GM18951 (cell line): Measurements from ENCODE around the gene SYNGR1.

Experiments used
- POLR2A ChIP-seq: IDR thresholded peaks from 4 replicates; pipeline ENCODE4 v1.6.1; 2011; ENCODE audit warnings: mild to moderate bottlenecking; ENCODE audit not compliant: insufficient read length, insufficient read depth; ENCODE audit errors: extremely low read depth
- in situ Hi-C: fragments of 300-500 bp; cut with MboI; formaldehyde crosslinking; loops from one replicate; pipeline ENCODE4 v1.12.0; 2022; ENCODE audit warnings: low sequenced_read_pairs, mixed read lengths, inconsistent platforms; ENCODE audit not compliant: unreplicated experiment

The SYNGR1 gene

DNA sequence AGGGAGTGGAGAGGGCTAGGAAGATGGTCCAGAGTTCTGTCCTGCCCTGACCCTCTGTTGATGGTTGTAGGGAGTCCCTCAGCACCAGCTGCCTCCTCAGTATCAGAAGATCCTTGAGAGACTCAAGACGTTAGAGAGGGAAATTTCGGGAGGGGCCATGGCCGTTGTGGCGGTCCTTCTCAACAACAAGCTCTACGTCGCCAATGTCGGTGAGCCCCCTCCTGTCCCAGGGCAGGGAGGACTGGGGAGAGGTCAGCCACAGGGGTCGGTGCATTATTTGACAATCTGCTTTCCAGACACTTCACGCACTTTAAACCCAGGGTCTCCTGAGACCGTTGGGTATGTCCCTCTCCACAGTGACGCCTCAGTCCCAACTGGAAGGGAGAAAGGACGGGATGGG lies 67.8 kb downstream of the SYNGR1 start:
- no peak for TF ChIP-seq POLR2A
- in situ Hi-C loops = no loop called here

DNA sequence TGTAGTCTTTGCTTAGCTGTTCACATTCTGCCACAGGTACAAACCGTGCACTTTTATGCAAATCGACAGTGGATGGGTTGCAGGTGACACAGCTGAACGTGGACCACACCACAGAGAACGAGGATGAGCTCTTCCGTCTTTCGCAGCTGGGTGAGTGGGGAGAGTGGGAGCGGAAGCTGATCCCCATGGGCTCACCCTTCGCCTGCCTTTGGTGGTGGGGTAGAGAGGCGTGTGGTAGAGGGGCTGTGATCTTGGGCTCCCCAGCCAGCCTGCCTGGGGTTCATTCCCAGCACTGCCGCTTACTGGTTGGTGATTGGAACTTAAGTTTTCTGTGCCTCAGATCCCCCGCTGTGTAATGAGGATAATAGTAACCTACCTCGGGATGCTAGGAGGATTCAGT lies 68.9 kb downstream of the SYNGR1 start:
- in situ Hi-C loops = no loop called here
- no peak for TF ChIP-seq POLR2A

DNA sequence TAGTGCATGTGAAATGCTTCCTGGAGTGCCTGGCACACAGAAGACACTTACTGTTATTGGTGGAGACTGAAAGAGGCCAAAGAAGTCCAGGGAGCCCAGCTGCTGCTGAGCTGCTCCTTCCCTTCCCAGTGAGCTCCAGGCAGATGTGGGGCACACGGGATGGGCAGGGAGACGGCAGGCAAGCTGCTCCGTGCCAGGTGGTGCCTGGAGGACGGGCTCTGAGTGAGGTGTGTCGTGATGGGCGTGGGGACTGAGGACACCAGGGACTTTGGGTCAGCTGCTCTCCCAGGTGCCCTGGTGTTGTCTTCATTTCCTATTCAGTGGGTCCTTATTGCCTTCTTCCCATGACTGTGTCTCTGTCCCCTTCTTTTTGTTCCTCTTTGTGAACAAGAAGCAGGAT lies 69.3 kb downstream of the SYNGR1 start:
- in situ Hi-C loops = no loop called here
- no peak for TF ChIP-seq POLR2A

DNA sequence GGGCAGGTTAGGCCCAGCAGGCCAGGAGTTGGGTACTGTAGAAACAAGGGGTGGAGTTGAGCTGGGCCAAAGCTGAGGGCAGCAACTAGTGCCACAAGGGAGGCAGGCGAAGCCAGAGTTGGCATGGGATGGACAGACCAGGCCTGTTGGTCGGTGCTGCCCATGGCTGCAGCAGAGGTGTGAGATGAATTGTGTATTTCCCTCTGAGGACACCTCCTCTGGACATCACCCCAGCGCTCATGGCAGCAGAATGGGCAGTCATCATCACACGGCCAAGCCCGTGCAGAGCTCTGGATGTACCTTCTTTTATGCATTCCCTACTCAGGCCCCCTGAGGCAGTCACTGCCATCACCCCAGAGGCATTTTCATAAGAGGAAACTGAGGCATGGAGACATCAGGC lies 70.1 kb downstream of the SYNGR1 start:
- in situ Hi-C loops = no loop called here

DNA sequence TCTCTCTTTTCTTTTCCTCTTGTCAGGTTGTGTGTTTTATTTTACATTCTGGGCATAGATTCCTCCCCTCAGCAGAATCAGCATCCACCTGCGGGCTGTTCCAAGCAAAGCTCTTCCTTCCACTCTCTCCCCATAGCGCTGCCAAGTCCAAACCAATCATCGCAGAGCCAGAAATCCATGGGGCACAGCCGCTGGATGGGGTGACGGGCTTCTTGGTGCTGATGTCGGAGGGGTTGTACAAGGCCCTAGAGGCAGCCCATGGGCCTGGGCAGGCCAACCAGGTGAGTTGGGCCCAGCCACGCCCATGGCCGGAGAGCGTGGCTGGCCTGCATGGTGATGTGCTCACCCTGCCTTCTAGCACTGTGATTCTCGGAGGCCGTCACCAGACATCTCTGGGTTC lies 71.9 kb downstream of the SYNGR1 start:
- TF ChIP-seq POLR2A = no peak
- in situ Hi-C loops = no loop called here

More for the DNA sequence above, 70.1 kb downstream of the SYNGR1 start:
- no peak for TF ChIP-seq POLR2A

DNA sequence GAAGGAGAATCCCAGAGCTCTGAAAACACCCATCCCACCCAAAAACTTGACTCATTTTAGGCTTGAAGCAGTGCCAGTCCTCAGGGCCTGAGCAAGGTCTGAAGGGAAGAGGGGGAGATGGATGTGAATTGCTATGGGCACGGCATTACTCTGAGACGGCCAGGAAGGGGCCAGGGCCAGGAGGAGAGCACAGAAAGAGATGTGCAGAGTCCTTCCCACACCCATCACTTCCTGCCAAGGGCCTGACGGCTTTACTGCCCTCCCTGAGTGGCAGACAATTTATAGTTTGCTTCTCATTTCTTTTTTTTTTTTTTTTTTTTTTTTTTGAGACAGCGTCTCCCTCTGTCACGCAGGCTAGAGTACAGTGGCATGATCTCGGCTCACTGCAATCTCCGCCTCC lies 72.3 kb downstream of the SYNGR1 start:
- TF ChIP-seq POLR2A = no peak
- in situ Hi-C loops = no loop called here

DNA sequence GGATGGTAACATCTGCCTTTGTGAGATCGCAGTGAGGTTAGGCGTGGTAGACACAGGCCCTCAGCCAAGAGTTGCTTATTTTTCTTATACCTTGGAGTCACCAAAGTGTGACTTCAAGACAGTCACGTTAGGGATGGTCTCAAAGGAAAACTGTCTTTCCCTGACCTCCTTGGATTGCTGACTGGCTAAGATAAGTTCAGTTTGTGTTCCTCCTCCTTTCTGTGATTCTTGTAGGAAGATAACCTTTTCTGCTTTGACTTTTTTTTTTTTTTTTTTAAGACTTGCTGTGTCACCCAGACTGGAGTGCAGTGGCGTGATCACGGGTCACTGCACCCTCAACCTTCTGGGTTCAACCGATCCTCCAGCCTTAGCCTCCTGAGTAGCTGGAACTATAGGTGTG lies 72.9 kb downstream of the SYNGR1 start:
- TF ChIP-seq POLR2A = no peak

DNA sequence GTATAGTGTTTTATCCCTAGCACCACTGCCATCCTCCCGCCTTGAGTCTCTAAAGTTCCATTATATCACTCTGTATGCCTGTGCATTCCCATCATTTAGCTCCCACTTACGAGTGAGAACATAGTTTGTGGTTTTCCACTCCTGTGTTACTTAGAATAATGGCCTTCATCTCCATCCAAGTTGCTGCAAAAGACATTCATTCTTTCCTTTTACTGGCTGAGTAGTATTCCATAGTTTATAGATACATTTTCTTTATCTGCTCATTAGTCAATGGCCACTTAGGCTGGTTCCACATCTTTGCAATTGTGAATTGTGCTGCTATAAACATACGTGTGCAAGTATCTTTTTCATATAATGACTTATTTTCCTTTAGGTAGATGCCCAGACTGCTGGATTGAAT lies 74.2 kb downstream of the SYNGR1 start:
- in situ Hi-C loops = no loop called here
- no peak for TF ChIP-seq POLR2A

More for the DNA sequence above, 72.9 kb downstream of the SYNGR1 start:
- in situ Hi-C loops = no loop called here

DNA sequence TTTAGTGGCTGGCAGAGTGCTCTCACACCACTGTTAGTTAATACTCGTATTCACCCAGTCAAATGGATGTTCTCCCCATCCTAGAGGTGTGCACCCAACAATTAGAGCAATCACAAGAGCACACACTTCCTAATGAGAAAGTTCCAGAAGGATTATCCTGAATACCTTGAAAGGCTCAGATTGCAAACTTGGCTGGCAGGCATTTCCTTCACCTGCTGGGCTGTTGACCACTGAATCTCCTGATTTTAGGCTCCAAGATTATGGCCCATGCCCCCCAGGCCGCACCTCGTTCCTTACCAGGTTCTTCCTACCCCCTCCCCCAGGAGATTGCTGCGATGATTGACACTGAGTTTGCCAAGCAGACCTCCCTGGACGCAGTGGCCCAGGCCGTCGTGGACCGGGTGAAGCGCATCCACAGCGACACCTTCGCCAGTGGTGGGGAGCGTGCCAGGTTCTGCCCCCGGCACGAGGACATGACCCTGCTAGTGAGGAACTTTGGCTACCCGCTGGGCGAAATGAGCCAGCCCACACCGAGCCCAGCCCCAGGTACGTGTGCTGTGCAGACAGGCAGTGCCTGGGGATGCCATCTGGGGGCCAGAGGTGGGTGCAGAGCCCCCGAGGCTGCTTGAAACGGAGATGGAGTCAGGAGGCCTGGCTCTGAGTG lies 76.7 kb downstream of the SYNGR1 start:
- in situ Hi-C loops = no loop called here
- no peak for TF ChIP-seq POLR2A

DNA sequence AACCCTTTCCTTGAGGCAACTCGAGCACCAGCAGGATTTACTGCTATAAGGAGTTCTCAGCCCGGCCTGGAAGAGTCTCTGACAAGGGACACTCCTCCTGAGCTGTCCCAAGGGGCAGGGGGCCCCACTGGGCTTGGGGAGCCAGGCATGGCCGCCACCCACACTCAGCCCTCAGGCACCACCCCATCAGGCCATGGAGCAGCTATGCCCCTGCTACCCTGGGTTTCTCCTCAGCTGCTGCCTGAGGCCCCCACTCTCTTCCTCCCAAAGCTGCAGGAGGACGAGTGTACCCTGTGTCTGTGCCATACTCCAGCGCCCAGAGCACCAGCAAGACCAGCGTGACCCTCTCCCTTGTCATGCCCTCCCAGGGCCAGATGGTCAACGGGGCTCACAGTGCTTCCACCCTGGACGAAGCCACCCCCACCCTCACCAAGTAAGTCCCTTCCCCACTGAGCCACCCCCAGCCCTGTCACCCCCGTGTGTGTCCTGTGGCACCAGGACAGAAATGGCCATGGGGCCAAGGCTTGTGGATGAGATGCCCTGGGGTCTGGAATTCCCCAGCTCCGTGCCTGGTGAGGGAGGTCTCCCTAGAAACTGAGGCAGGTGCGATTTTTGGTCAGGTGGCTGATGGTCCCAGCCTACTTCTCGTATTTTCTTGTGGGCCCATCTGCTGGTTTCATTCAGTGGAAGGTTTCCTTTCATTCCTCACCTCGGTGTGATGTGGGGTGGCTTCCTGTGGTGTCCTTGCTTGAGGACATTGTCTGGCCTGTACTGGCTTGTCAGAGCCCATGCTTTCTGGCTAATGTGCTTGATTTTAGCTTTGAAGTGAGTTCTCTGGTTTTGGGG lies 78.2 kb downstream of the SYNGR1 start:
- in situ Hi-C loops = no loop called here
- no peak for TF ChIP-seq POLR2A

DNA sequence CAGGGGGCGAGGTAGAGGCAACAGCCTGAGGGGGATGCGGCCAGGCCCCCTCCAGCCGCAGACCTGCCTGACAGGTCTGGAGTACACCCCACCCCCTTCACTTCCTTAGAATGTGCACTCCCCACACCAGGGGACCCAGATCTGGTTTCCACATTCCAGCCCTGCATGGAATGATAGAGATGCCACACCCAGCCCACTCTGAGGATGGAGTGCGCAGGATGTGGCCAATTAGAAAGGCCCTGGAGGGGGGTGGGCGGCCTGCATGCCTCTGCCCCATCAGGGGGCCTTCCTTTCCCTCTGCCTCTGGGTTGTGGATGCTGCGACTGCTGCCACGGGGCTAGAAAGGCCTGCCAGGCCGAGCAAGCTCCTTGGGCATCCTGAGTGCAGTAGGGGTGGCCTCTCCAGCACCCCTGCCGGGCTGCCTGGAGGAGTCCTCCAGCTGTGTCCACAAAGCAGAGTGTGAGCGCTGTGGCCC lies 78.8 kb downstream of the SYNGR1 start:
- no peak for TF ChIP-seq POLR2A
- in situ Hi-C loops = no loop called here

DNA sequence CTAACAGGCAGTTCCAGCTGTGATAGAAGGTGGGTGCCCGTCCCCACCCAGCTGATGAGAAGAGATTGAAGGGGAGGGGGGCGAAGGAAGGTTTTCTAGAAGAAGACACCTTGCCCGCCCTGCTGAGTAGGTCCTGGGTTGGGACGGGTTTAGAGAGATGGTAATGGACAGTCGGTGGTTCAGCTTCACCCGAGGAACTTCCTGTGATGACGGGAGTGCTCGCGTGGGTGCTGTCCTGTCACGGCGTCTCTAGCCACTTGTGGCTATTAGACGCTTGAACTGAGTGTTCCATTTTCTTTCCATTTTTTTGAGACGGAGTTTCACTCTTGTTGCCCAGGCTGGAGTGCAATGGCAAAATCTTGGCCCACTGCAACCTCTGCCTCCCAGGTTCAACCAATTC lies 79.4 kb downstream of the SYNGR1 start:
- no peak for TF ChIP-seq POLR2A
- in situ Hi-C loops = no loop called here

DNA sequence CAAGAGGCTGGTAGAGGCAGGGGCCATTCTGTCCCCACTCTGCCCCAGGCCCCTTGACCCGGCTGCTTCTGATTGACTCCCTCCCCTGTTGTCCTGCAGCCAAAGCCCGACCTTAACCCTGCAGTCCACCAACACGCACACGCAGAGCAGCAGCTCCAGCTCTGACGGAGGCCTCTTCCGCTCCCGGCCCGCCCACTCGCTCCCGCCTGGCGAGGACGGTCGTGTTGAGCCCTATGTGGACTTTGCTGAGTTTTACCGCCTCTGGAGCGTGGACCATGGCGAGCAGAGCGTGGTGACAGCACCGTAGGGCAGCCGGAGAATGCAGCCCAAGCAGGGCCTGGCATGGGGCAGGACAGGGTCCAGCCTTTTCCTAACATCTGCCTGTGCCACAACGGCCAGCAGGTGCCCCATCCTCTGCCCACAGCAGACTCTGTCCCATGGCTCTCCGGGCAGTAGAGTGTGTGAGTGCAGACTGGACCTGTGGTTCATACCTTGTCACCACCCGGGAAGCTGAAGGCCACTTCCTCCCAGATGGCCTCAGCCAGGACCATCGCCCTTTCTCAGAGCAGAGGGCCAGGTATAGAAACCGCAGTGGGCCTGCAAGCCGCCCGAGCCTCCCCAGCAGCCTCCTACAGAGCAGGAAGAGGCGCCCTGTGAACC lies 80.3 kb downstream of the SYNGR1 start:
- in situ Hi-C loops = no loop called here
- TF ChIP-seq POLR2A = no peak
